VCaP (cell line): ENCODE measurements around the gene DOC2B.

Experiments
- H3K27ac ChIP-seq: fragments of 450-650 bp; 2 replicates; pipeline ENCODE4 v1.5.1; 2017
- TF ChIP-seq, protein P1 (sequence below): fragments of 450-650 bp; conservative IDR thresholded peaks from 2 replicates; pipeline ENCODE4 v1.5.1; 2017; ENCODE audit warnings: mild to moderate bottlenecking, moderate library complexity

Gene DOC2B

DNA sequence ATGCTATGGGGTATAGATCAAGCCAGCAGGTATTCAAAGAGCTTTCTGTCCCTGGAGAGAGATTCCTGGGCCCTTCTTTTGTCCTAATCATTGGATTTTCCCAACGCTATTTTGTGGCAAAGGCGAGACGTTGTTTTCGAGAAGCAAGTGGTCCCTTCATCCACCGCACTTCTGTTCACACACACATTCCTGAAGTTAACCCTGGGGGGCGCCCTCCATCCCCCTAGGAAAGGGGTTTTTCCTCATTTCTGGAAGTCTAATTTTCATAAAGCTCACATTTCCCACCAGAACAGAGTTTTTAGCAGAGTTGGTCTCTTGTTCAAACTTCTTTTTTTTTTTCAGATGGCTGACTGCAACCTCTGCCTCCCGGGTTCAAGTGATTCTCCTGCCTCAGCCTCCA is 32.2 kb downstream of the DOC2B start:
- TF ChIP-seq, protein P1, sequence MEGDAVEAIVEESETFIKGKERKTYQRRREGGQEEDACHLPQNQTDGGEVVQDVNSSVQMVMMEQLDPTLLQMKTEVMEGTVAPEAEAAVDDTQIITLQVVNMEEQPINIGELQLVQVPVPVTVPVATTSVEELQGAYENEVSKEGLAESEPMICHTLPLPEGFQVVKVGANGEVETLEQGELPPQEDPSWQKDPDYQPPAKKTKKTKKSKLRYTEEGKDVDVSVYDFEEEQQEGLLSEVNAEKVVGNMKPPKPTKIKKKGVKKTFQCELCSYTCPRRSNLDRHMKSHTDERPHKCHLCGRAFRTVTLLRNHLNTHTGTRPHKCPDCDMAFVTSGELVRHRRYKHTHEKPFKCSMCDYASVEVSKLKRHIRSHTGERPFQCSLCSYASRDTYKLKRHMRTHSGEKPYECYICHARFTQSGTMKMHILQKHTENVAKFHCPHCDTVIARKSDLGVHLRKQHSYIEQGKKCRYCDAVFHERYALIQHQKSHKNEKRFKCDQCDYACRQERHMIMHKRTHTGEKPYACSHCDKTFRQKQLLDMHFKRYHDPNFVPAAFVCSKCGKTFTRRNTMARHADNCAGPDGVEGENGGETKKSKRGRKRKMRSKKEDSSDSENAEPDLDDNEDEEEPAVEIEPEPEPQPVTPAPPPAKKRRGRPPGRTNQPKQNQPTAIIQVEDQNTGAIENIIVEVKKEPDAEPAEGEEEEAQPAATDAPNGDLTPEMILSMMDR: no peak
- no peak overlapping the region for H3K27ac ChIP-seq

DNA sequence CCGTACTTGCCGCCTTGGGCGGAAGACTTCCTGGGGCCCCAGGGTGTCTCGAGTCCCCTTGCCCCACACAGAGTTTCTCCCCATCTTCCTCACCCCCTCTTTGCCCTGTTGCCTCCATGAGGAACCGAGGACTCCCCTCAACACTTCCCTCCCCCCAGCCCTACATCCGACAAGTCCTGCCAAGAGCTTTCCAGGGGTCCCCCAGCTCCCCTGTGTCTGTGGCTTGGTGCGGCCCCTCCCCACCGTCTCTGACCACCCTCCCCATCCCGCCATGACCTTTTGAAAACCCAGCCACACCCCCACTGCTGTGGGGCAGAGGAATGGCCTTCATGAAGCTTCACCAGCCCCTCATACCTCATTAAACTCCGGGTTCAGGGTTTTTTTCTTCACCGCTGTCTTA is 32.7 kb downstream of the DOC2B start:
- TF ChIP-seq, protein P1: no peak
- no peak overlapping the region for H3K27ac ChIP-seq

DNA sequence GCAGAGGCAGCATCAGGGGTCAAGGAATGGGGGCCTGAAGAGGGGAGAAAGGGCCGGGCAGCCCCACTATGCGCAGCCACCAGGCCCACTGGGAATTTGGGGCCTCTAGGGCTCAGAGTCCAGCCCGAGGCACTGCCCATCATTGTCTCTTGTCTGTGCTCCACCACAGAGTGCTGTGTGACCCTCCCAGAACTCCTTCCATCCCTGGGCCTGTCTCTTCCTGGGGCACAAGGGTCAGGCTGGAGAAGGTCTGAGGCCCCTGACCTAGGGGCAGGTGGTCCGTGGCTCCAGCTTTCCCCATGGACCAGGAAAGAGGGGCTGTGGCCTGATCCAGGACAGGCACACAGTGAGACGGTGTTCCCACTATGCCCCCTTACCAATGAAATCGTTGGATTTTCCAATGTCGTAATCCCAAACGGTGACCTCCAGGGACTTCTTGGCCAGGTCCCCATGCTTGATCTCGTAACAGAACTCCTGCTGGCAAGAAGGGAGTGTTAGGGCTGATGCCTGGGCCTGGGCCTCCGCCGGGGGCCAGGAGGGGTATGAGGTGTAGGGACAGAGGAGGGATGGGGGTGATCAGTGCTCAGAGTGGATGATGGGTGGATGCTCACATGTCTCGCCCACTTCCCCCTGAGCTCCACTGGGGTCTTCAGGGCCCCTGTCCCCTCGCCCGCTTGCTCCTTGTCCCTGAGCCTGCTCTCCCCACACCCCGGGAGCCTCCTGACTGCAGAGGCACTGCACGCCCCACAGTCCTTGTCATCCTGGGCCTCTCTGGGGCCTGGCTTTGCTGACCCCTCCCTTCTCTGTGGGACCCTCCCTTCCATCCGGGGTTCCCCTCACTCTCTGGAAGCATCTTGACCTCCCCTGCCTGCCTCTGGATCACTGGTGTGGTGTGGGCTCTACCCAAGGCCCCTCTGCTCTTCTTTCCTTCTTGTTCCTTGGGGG is 33.4 kb downstream of the DOC2B start:
- no peak overlapping the region for H3K27ac ChIP-seq
- TF ChIP-seq, protein P1: no peak

DNA sequence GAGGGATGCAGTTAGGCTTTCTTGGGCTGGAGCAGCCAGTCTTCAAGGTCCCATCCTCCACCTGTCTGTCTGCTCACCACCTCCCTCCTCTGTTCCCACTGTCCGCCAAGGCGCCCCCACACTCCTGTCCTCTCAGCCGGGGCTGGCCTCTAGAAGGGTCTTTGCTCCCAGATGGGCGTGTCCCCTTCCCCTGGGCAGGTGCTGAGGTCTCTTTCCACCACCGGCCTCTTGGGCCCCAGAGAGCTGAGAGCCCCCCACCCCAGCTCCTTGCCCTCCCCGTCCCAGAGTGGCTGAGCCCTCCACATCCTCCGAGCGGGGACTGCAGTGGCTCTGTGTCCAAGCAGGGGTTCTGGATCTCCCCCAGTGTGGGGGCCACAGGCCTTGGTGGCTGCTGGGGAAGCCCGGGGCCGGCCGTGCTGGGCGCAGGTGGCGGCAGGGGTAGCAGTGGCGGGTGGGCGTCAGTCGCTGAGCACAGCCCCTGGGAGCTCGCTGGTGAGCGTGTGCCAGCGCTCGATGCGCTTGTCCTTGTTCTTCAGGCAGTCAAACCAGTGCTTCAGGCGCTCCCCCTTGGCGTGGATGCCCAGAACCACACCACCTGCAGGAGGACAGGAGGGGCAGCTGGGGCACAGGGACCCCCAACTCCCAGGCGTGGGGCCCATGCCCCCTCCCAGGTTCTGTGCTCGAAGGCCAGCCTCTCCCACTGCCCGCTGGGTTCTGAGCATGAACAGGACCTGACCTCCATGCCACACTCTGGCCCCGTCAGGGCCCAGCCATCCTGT is 34.3 kb downstream of the DOC2B start:
- H3K27ac ChIP-seq: no peak overlapping the region
- TF ChIP-seq, protein P1: no peak

GRCh38 chr17:146546-146945 is 34.9 kb downstream of the DOC2B start:
- TF ChIP-seq, protein P1: no peak
- H3K27ac ChIP-seq: no peak overlapping the region

- no peak overlapping the region for H3K27ac ChIP-seq
- TF ChIP-seq, protein P1: no peak
These were observed 35.5 kb downstream of the DOC2B start for GRCh38 chr17:145671-146541.
